Urothelium cell line (cell line): ENCODE data around the gene ZNF813.
"Not testable (repeated sequence)": the region's sequence is repeated elsewhere in the genome, so short reads cannot be mapped to it uniquely, and the experiment has no call there.

Source experiments
- DNase-seq: peaks from one replicate; pipeline ENCODE4 v3.0.0; 2011; ENCODE audit warnings: low spot score, mixed read lengths
- FAIRE-seq: peaks from 2 replicates; lab custom pipeline; 2011; peaks lifted over from hg19 to GRCh38; lab: Jason Lieb, UNC

Gene ZNF813

GRCh38 chr19:53467485-53468262, at the start of gene ZNF813:
Gene ZNF813 (plus strand): TSS chr19:53467733. CDS start chr19:53483823, 16,090 bp downstream.
- FAIRE-seq: no peak
- peak; percentile 92 for DNase-seq

- not testable (repeated sequence) for FAIRE-seq, DNase-seq
These were observed 46.8 kb upstream of the ZNF813 start for GRCh38 chr19:53420520-53421315.

GRCh38 chr19:53422551-53422950, 45.0 kb upstream of the ZNF813 start:
- FAIRE-seq (no peak), DNase-seq (no peak)

GRCh38 chr19:53423074-53423473, 44.5 kb upstream of the ZNF813 start:
- FAIRE-seq: peak; percentile 83
- not testable (repeated sequence) for DNase-seq

GRCh38 chr19:53423680-53424079, 43.9 kb upstream of the ZNF813 start:
- FAIRE-seq, DNase-seq: not testable (repeated sequence)

- DNase-seq: peak; percentile 36
- FAIRE-seq: no peak
These were observed 42.5 kb upstream of the ZNF813 start for GRCh38 chr19:53424968-53425597.

GRCh38 chr19:53431399-53432087, 36.0 kb upstream of the ZNF813 start, which contains the start of gene ZNF761:
Gene ZNF761 (plus strand): TSS chr19:53431984. CDS start chr19:53447269, 15,285 bp downstream.
- DNase-seq (peak; percentile 91), FAIRE-seq (peak; percentile 65)

GRCh38 chr19:53432088-53432661, 35.4 kb upstream of the ZNF813 start:
- peak; percentile 23 for DNase-seq
- no peak for FAIRE-seq

- FAIRE-seq: not testable (repeated sequence)
These were observed 23.7 kb upstream of the ZNF813 start for GRCh38 chr19:53443809-53444208.

GRCh38 chr19:53447196-53447595, 20.3 kb upstream of the ZNF813 start:
- FAIRE-seq, DNase-seq: not testable (repeated sequence)

More at GRCh38 chr19:53443809-53444208, 23.7 kb upstream of the ZNF813 start:
- DNase-seq: not testable (repeated sequence)

GRCh38 chr19:53455828-53456227, 11.7 kb upstream of the ZNF813 start:
- DNase-seq: no peak
- no peak for FAIRE-seq

- not testable (repeated sequence) for FAIRE-seq, DNase-seq
These were observed 7.3 kb upstream of the ZNF813 start for GRCh38 chr19:53460131-53460721.

GRCh38 chr19:53461866-53462265, 5.7 kb upstream of the ZNF813 start:
- FAIRE-seq (no peak), DNase-seq (no peak)

GRCh38 chr19:53462861-53463260, 4.7 kb upstream of the ZNF813 start:
- DNase-seq: no peak
- FAIRE-seq: no peak

GRCh38 chr19:53463263-53463662, 4.3 kb upstream of the ZNF813 start:
- FAIRE-seq (no peak), DNase-seq (no peak)

GRCh38 chr19:53466726-53467484, 628 bp upstream of the ZNF813 start:
- DNase-seq (no peak), FAIRE-seq (no peak)

- not testable (repeated sequence) for FAIRE-seq, DNase-seq
These were observed 1.1 kb downstream of the ZNF813 start for GRCh38 chr19:53468628-53469027.

- FAIRE-seq (no peak), DNase-seq (no peak)
These were observed 4.4 kb downstream of the ZNF813 start for GRCh38 chr19:53471916-53472315.

GRCh38 chr19:53474832-53475231, 7.3 kb downstream of the ZNF813 start:
- FAIRE-seq, DNase-seq: not testable (repeated sequence)
